HG03159 (cell line): ENCODE results near the gene GNG7.
"Not testable (repeated sequence)": the region's sequence is repeated elsewhere in the genome, so short reads cannot be mapped to it uniquely, and the experiment has no call there.

Source experiments
- ATAC-seq: cut with Tn5 transposase; IDR thresholded peaks from one replicate; pipeline ENCODE4 v1.9.1; 2021; ENCODE audit warnings: mild to moderate bottlenecking, moderate library complexity; ENCODE audit not compliant: unreplicated experiment

The GNG7 gene

GRCh38 chr19:2476451-2477140, 225.9 kb downstream of the GNG7 start:
- ATAC-seq = no peak

- peak; percentile 54 for ATAC-seq
Observed at GRCh38 chr19:2475702-2476450, 226.6 kb downstream of the GNG7 start, which contains the start of gene GADD45B. TSS of gene GADD45B (plus strand) at chr19:2476127. CDS start at chr19:2476359, 232 bp downstream.

GRCh38 chr19:2475018-2475701, 227.3 kb downstream of the GNG7 start:
- ATAC-seq = peak; percentile 6

GRCh38 chr19:2474232-2475017, 228.1 kb downstream of the GNG7 start:
- ATAC-seq = peak; percentile 26

GRCh38 chr19:2469915-2470200, 232.6 kb downstream of the GNG7 start:
- not testable (repeated sequence) for ATAC-seq

- ATAC-seq = no peak
Observed at GRCh38 chr19:2469102-2469914, 233.2 kb downstream of the GNG7 start.

- ATAC-seq = no peak
Observed at GRCh38 chr19:2468596-2468995, 233.9 kb downstream of the GNG7 start.

GRCh38 chr19:2464389-2464788, 238.1 kb downstream of the GNG7 start:
- ATAC-seq = no peak

GRCh38 chr19:2463694-2464093, 238.8 kb downstream of the GNG7 start:
- not testable (repeated sequence) for ATAC-seq

- ATAC-seq = no peak
Observed at GRCh38 chr19:2462635-2463421, 239.7 kb downstream of the GNG7 start.

GRCh38 chr19:2461751-2462634, 240.5 kb downstream of the GNG7 start:
- no peak for ATAC-seq
